ENCODE measurements around the gene SCN2A. TPM values are rescaled to one million over a fixed set of nuclear protein-coding genes. Genes with fewer than 3 reads are reported as not detected.

The SCN2A gene
- total and polyA plus RNA-seq, 9 of the 15 experiments (the other 6 are each of a cell fraction or from before 2014, with no cell fraction given): 0.08 to 0.69 (median 0.31) TPM; not detected in 1

DNA sequence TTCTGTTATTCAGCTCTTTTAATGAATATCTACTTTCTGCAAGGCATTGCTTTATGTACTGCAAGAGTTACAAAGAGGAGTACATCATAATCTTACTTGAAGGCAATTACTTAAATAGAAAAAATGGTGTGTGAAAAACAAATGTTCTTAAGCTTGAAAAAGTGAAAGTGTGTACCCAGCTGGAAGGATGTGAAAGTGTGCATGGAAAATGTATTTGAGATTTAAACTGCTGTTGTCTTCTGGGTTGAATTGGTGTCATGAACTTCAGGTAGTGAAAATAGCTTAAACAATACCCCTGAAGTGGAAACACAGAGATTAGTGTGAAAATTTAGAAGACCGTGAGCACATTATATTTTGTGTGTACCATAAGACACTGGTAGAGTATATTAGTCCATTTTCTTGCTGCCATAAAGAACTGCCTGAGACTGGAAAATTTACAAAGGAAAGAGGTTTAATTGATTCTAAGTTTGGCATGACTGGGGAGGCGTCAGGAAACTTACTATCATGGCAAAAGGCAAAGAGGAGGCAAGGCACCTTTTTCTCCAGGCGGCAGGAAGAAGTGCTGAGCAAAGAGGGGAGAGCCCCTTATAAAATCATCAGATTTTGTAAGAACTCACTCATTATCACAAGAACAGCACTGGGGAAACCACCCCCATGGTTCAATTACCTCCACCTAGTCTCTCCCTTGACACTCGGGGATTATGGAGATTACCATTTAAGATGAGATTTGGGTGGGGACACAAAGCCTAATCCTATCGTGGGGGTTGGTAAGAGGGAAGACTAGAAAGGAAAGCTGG lies 38.8 kb downstream of the SCN2A start:
- Histone ChIP-seq H3K4me2 (ENCODE audit: insufficient read depth, low read length) (no peak overlapping the region), H3K4me3 (no peak overlapping the region), H3K36me3 (ENCODE audit: control insufficient read depth, insufficient read depth, low read length) (no peaks in the 10 kb centered on the region), H3K27me3 (ENCODE audit: control insufficient read depth in 2 of 2, insufficient read depth in 2 of 2, low read length in 2 of 2) (no peaks in the 10 kb centered on the region), H3K79me2 (ENCODE audit: control insufficient read depth, insufficient read depth, low read length) (no peaks in the 10 kb centered on the region), H2AFZ (ENCODE audit: low read depth, low read length) (no peak overlapping the region), H4K20me1 (replicated peaks; ENCODE audit: control insufficient read depth, insufficient read depth, low read length) (no peaks in the 10 kb centered on the region), H3K9me1 (ENCODE audit: control insufficient read depth, insufficient read depth, low read length) (no peaks in the 10 kb centered on the region), H3K9me3 (replicated peaks; ENCODE audit: control insufficient read depth, insufficient read depth, low read depth, low read length) (no peaks in the 10 kb centered on the region), H3K9ac (ENCODE audit: insufficient read depth in 1 of 2, low read depth in 2 of 2, low read length in 2 of 2) (no peak overlapping the region), H3K4me1 (replicated peaks in 1 of 2; ENCODE audit: control insufficient read depth in 2 of 2, insufficient read depth in 2 of 2, low read length in 2 of 2) (no peaks in the 10 kb centered on the region), H3K27ac (ENCODE audit: extremely low read depth, low read depth, low read length) (no peak overlapping the region)
- BruUV-seq (replicated peaks): no TSS peak
- in situ Hi-C loops (cut with MboI): no loop called here
- ChIA-PET POLR2A (no interaction called here), CTCF (ENCODE audit: low intra/inter-chr PET ratio) (no interaction called here)
- intact Hi-C loops (cut with micrococcal nuclease): no loop called here
- DNase-seq (ENCODE audit: extremely low read depth in 1 of 4, low spot score in 3 of 4) (no peak), FAIRE-seq (no peak), ATAC-seq (no peak)
- no peak for TF ChIP-seq ZNF41 (CRISPR knock-in tag; conservative IDR thresholded peaks at IDR 0.05)
- TF ChIP-seq THRAP3 (IDR thresholded peaks at IDR 0.05; ENCODE audit: borderline replicate concordance): no peak
- no peak for TF ChIP-seq IRF2 (CRISPR knock-in tag; IDR thresholded peaks at IDR 0.05)
- TF ChIP-seq, protein P1, sequence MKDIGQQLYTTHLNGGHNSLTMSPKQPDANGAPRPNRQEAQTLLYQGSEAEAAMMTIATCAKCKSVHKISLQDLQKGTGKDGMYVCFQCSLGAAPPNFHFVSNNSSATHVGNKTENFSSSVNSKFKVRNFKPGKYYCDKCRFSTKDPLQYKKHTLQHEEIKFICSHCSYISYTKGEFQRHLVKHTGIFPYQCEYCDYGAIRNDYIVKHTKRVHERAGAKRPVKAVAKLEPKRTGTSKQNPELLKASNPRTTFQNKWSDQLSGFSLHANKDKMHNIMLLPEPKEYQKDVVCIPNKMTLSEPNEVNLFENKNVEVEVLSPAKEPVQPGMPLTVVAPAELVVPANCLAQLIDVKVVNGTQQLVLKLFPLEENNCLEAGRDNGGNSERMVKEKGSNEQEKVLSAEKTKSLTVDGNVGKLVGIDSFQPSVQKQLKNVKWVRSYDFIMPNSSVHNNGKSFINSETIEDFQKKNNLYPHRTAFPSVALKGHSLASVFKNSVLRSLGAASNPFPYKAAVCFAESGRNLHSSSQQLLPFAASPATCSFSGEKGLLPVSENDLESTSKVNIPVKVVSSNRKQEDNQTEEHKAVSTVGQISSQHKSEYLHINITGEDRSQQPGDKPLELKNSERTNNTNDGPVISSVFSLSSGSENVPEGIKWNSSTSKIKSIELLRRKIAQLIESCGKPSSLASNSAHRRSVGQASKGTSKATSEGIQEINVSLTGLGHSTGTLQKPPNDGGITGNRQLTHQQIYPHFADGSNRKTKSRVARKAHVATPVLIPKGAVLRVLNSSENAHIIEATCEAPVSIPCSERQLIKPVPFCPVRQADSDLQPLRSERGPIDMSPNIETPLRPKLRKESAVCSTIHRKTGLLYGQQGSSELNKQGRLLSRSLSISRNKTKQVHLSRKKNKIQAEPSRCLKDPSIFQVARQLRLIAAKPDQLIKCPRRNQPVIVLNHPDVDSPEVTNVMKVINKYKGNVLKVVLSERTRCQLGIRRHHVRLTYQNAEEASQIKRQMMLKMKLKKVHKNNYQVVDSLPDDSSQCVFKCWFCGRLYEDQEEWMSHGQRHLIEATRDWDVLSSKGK (CRISPR knock-in tag; IDR thresholded peaks at IDR 0.05): no peak
- TF ChIP-seq, protein P2, sequence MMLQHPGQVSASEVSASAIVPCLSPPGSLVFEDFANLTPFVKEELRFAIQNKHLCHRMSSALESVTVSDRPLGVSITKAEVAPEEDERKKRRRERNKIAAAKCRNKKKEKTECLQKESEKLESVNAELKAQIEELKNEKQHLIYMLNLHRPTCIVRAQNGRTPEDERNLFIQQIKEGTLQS (IDR thresholded peaks at IDR 0.05): no peak
- TF ChIP-seq, protein P2 (CRISPR knock-in tag; conservative IDR thresholded peaks at IDR 0.05): no peak
- TF ChIP-seq ZNF695 (CRISPR knock-in tag; IDR thresholded peaks at IDR 0.05): no peak
- TF ChIP-seq XRCC5 (IDR thresholded peaks at IDR 0.05; ENCODE audit: low read depth, low read length): no peak
- TF ChIP-seq NFIC (IDR thresholded peaks at IDR 0.05): no peak
- no peak for TF ChIP-seq NR1H2 (CRISPR knock-in tag; IDR thresholded peaks at IDR 0.05)
- no peak for TF ChIP-seq SLC30A9 (CRISPR knock-in tag; IDR thresholded peaks at IDR 0.05)
- TF ChIP-seq ADNP (tag; IDR thresholded peaks at IDR 0.05): no peak
- WGBS (ENCODE audit: insufficient coverage, low coverage, missing lambda C conversion rate): 5% methylated on average over 5 of the region's 5 CpGs
